Naive thymus-derived CD4-positive, alpha-beta T cell (primary cell): ENCODE data around the gene JPH3. TPM values are rescaled to one million over a fixed set of nuclear protein-coding genes. Genes with fewer than 3 reads are reported as not detected.

Source experiments
- ATAC-seq: fragments of 150-1000 bp; cut with Tn5 transposase; 2 replicates; pipeline ENCODE4 v1.10.0; 2021; ENCODE audit warnings: mild to moderate bottlenecking, moderate library complexity
- CTCF ChIA-PET: fragments of 350-600 bp; sonication (Branson Sonifier 250); formaldehyde crosslinking; loops from one replicate; lab custom pipeline; 2021; ENCODE audit warnings: antibody characterized with exemption; lab: Charles Lee
- POLR2A ChIA-PET: fragments of 350-600 bp; sonication (Branson Sonifier 250); formaldehyde crosslinking; loops from one replicate; lab custom pipeline; 2021; ENCODE audit warnings: antibody characterized with exemption, inconsistent platforms; lab: Charles Lee
- DNase-seq, 9 donors: peaks; one replicate each; pipeline versions ENCODE4 v3.0.0 to v3.0.0-alpha.2; 2020 to 2022; ENCODE audit warnings: mixed read lengths in 1 of 9
- H3K27ac ChIP-seq: one replicate; pipeline ENCODE4 v1.7.0; 2013; ENCODE audit warnings: mild to moderate bottlenecking, low read depth, low read length, moderate library complexity
- H3K27me3 ChIP-seq, 2 donors: one replicate each; pipeline ENCODE4 v1.7.0; 2013; ENCODE audit warnings: low read length in 2 of 2, mild to moderate bottlenecking in 2 of 2, moderate library complexity in 2 of 2; ENCODE audit not compliant: control insufficient read depth in 2 of 2, insufficient read depth in 2 of 2
- H3K36me3 ChIP-seq, 3 experiments: 1 replicate in 2 of 3; 2 replicates in 1 of 3; pipeline ENCODE4 v1.7.0; 2013; ENCODE audit warnings: low read length in 3 of 3, mild to moderate bottlenecking in 3 of 3, moderate library complexity in 1 of 3; ENCODE audit not compliant: insufficient read depth in 3 of 3, control insufficient read depth in 2 of 3
- H3K4me1 ChIP-seq, 2 donors: one replicate each; pipeline ENCODE4 v1.7.0; 2013; ENCODE audit warnings: low read length in 2 of 2, mild to moderate bottlenecking in 2 of 2, moderate library complexity in 1 of 2; ENCODE audit not compliant: control insufficient read depth in 2 of 2, insufficient read depth in 2 of 2
- H3K4me3 ChIP-seq: 2 replicates; pipeline ENCODE4 v1.7.0; 2013; ENCODE audit warnings: mild to moderate bottlenecking, low read length
- H3K9me3 ChIP-seq, 3 experiments: 1 replicate in 2 of 3; 2 replicates in 1 of 3; pipeline ENCODE4 v1.7.0; 2013; ENCODE audit warnings: low read length in 3 of 3; ENCODE audit not compliant: control insufficient read depth in 2 of 3
- H3K27ac Mint-ChIP-seq, 9 donors: one replicate each; pipeline ENCODE4 v1.8.0; 2020 to 2022; ENCODE audit warnings: mixed read lengths in 9 of 9, mild to moderate bottlenecking in 8 of 9, moderate library complexity in 5 of 9, inconsistent platforms in 2 of 9
- H3K27me3 Mint-ChIP-seq, 5 donors: one replicate each; pipeline ENCODE4 v1.8.0; 2021 to 2022; ENCODE audit warnings: mixed read lengths in 5 of 5, mild to moderate bottlenecking in 1 of 5
- H3K36me3 Mint-ChIP-seq, 5 donors: one replicate each; pipeline ENCODE4 v1.8.0; 2020 to 2022; ENCODE audit warnings: mixed read lengths in 5 of 5, mild to moderate bottlenecking in 3 of 5, inconsistent platforms in 1 of 5
- H3K4me1 Mint-ChIP-seq, 7 donors: one replicate each; pipeline ENCODE4 v1.8.0; 2020 to 2022; ENCODE audit warnings: mixed read lengths in 7 of 7, mild to moderate bottlenecking in 3 of 7, inconsistent platforms in 1 of 7
- H3K4me3 Mint-ChIP-seq, 10 donors: one replicate each; pipeline ENCODE4 v1.8.0; 2020 to 2022; ENCODE audit warnings: mild to moderate bottlenecking in 10 of 10, mixed read lengths in 10 of 10, moderate library complexity in 6 of 10, inconsistent platforms in 2 of 10
- H3K9me3 Mint-ChIP-seq, 11 donors: one replicate each; pipeline ENCODE4 v1.8.0; 2020 to 2022; ENCODE audit warnings: mixed read lengths in 11 of 11, mild to moderate bottlenecking in 4 of 11, inconsistent platforms in 1 of 11, moderate library complexity in 1 of 11
- intact Hi-C, 2 donors: fragments of 100-400 bp; cut with micrococcal nuclease; formaldehyde crosslinking; loops; one replicate each; pipeline ENCODE4 v1.15.1; 2023
- polyA plus RNA-seq, 2 donors: library from polyadenylated mRNA; unstranded; fragments of 300-500 nt; fragmentation: Illumina TruSeq; gene quantifications; one replicate each; pipeline ENCODE4 v1.2.3, GENCODE V29; 2021
- total RNA-seq, 6 experiments: library from RNA in 5 of 6; stranded (reverse) in 5 of 6; gene quantifications; 1 replicate in 5 of 6; 2 replicates in 1 of 6; pipeline ENCODE4 v1.2.3 and lab custom pipeline; 2021 to 2026

Gene JPH3
- total and polyA plus RNA-seq, 7 experiments from 2014 or later, result not detected

- H3K27me3 Mint-ChIP-seq, result no peaks in the 10 kb centered on the region
- Histone ChIP-seq H3K4me3 (no peak overlapping the region), H3K27ac (no peak overlapping the region), H3K4me1 (no peaks in the 10 kb centered on the region), H3K36me3 (peaks cover under 1 to 71% (median 4%) of the 10 kb centered on the region in 3 experiments), H3K27me3 (no peaks in the 10 kb centered on the region), H3K9me3 (no peaks in the 10 kb centered on the region)
- ATAC-seq, result no peak
- intact Hi-C loops, result no loop called here
- peak overlapping the region in 1 of 10 donors; percentile 29 for H3K4me3 Mint-ChIP-seq
- peak overlapping the region in 1 of 9 donors; percentile 44 for H3K27ac Mint-ChIP-seq
- ChIA-PET CTCF (no interaction called here), POLR2A (no interaction called here)
- H3K4me1 Mint-ChIP-seq, result peaks cover 7 to 25% (median 10%) of the 10 kb centered on the region in 7 donors
- DNase-seq, result no peak
- H3K36me3 Mint-ChIP-seq, result peaks cover 5 to 33% (median 12%) of the 10 kb centered on the region in 5 donors
- H3K9me3 Mint-ChIP-seq, result peaks cover 0 to 2% (median 0%) of the 10 kb centered on the region in 11 donors
These were observed 138.1 kb downstream of the JPH3 start for GRCh38 chr16:87740441-87740840.

- H3K27ac Mint-ChIP-seq, result peak overlapping the region in 1 of 9 donors; percentile 44
These were observed 138.7 kb downstream of the JPH3 start for GRCh38 chr16:87740909-87741424.

GRCh38 chr16:87741700-87742415 is 139.6 kb downstream of the JPH3 start:
- CTCF ChIA-PET, result interaction anchor here (0.5 kb wide), 1 partner anchor 1669 kb away, joined by 4 read pairs; no protein-coding TSS in a partner anchor
- Histone ChIP-seq H3K27me3 (no peaks in the 10 kb centered on the region), H3K4me3 (no peak overlapping the region), H3K36me3 (peaks cover 11 to 72% (median 13%) of the 10 kb centered on the region in 3 experiments), H3K4me1 (no peaks in the 10 kb centered on the region), H3K9me3 (no peaks in the 10 kb centered on the region), H3K27ac (no peak overlapping the region)
- H3K27me3 Mint-ChIP-seq, result no peaks in the 10 kb centered on the region
- peak overlapping the region in 3 of 9 donors; percentile 38 to 61 (median 45) for H3K27ac Mint-ChIP-seq
- POLR2A ChIA-PET, result interaction anchor here (0.6 kb wide), 1 partner anchor 16 kb away, joined by 4 read pairs; no protein-coding TSS in a partner anchor
- H3K4me1 Mint-ChIP-seq, result peaks cover 4 to 22% (median 15%) of the 10 kb centered on the region in 7 donors
- H3K9me3 Mint-ChIP-seq, result peaks cover 0 to 2% (median 0%) of the 10 kb centered on the region in 11 donors
- peaks cover 9 to 28% (median 15%) of the 10 kb centered on the region in 5 donors for H3K36me3 Mint-ChIP-seq
- intact Hi-C loops, result no loop called here
- ATAC-seq, result no peak
- DNase-seq, result no peak
- no peak overlapping the region for H3K4me3 Mint-ChIP-seq

More at GRCh38 chr16:87740909-87741424, 138.7 kb downstream of the JPH3 start:
- ATAC-seq (no peak), DNase-seq (no peak)
- ChIA-PET POLR2A (no interaction called here), CTCF (no interaction called here)
- H3K36me3 ChIP-seq, result peaks cover 4 to 71% (median 6%) of the 10 kb centered on the region in 3 experiments
- H3K4me1 ChIP-seq, result no peaks in the 10 kb centered on the region
- intact Hi-C loops, result no loop called here
- no peaks in the 10 kb centered on the region for H3K27me3 ChIP-seq
- no peaks in the 10 kb centered on the region for H3K27me3 Mint-ChIP-seq
- peaks cover 6 to 20% (median 13%) of the 10 kb centered on the region in 7 donors for H3K4me1 Mint-ChIP-seq
- H3K4me3 ChIP-seq, result no peak overlapping the region
- H3K27ac ChIP-seq, result no peak overlapping the region
- H3K36me3 Mint-ChIP-seq, result peaks cover 7 to 32% (median 12%) of the 10 kb centered on the region in 5 donors
- peak overlapping the region in 1 of 10 donors; percentile 29 for H3K4me3 Mint-ChIP-seq
- no peaks in the 10 kb centered on the region for H3K9me3 ChIP-seq
- H3K9me3 Mint-ChIP-seq, result peaks cover 0 to 2% (median 0%) of the 10 kb centered on the region in 11 donors

- Mint-ChIP-seq H3K9me3 (peaks cover 0 to 2% (median 0%) of the 10 kb centered on the region in 11 donors), H3K4me1 (peaks cover 4 to 22% (median 15%) of the 10 kb centered on the region in 7 donors), H3K27me3 (no peaks in the 10 kb centered on the region), H3K4me3 (no peak overlapping the region), H3K36me3 (peaks cover 12 to 31% (median 15%) of the 10 kb centered on the region in 5 donors), H3K27ac (peak overlapping the region in 1 of 9 donors; percentile 45)
- H3K9me3 ChIP-seq, result no peaks in the 10 kb centered on the region
- H3K4me1 ChIP-seq, result no peaks in the 10 kb centered on the region
- H3K27me3 ChIP-seq, result no peaks in the 10 kb centered on the region
- H3K4me3 ChIP-seq, result no peak overlapping the region
- CTCF ChIA-PET, result no interaction called here
- ATAC-seq, result no peak
- peaks cover 11 to 72% (median 22%) of the 10 kb centered on the region in 3 experiments for H3K36me3 ChIP-seq
- intact Hi-C loops, result no loop called here
- no peak overlapping the region for H3K27ac ChIP-seq
- DNase-seq, result no peak
- POLR2A ChIA-PET, result no interaction called here
These were observed 140.6 kb downstream of the JPH3 start for GRCh38 chr16:87742781-87743490.

- peaks cover 0 to under 1% (median 0%) of the 10 kb centered on the region in 11 donors for H3K9me3 Mint-ChIP-seq
- no peak overlapping the region for H3K4me3 Mint-ChIP-seq
- ChIA-PET POLR2A (interaction anchor here (0.6 to 0.7 kb wide), 3 partner anchors 17 to 169 kb away, joined by 4 to 5 read pairs (median 5); no protein-coding TSS in a partner anchor), CTCF (interaction anchor here (0.6 kb wide), 1 partner anchor 111 kb away, joined by 3 read pairs; no protein-coding TSS in a partner anchor)
- Histone ChIP-seq H3K36me3 (peaks cover 15 to 81% (median 29%) of the 10 kb centered on the region in 3 experiments), H3K4me1 (no peaks in the 10 kb centered on the region), H3K4me3 (no peak overlapping the region), H3K9me3 (no peaks in the 10 kb centered on the region), H3K27me3 (no peaks in the 10 kb centered on the region), H3K27ac (no peak overlapping the region)
- H3K27me3 Mint-ChIP-seq, result no peaks in the 10 kb centered on the region
- H3K4me1 Mint-ChIP-seq, result peaks cover 4 to 22% (median 17%) of the 10 kb centered on the region in 7 donors
- intact Hi-C loops, result no loop called here
- no peak for DNase-seq
- H3K36me3 Mint-ChIP-seq, result peaks cover 14 to 44% (median 18%) of the 10 kb centered on the region in 5 donors
- no peak for ATAC-seq
- H3K27ac Mint-ChIP-seq, result peak overlapping the region in 1 of 9 donors; percentile 20
These were observed 142.6 kb downstream of the JPH3 start for GRCh38 chr16:87744750-87745514.

GRCh38 chr16:87746178-87746577 is 143.9 kb downstream of the JPH3 start:
- no peaks in the 10 kb centered on the region for H3K9me3 Mint-ChIP-seq
- intact Hi-C loops, result no loop called here
- Histone ChIP-seq H3K4me1 (no peaks in the 10 kb centered on the region), H3K9me3 (no peaks in the 10 kb centered on the region), H3K36me3 (peaks cover 18 to 81% (median 29%) of the 10 kb centered on the region in 3 experiments), H3K27me3 (no peaks in the 10 kb centered on the region), H3K4me3 (no peak overlapping the region), H3K27ac (no peak overlapping the region)
- H3K4me3 Mint-ChIP-seq, result peak overlapping the region in 1 of 10 donors; percentile 21
- H3K4me1 Mint-ChIP-seq, result peaks cover 0 to 17% (median 12%) of the 10 kb centered on the region in 7 donors
- ATAC-seq (no peak), DNase-seq (no peak)
- peaks cover 15 to 45% (median 19%) of the 10 kb centered on the region in 5 donors for H3K36me3 Mint-ChIP-seq
- peak overlapping the region in 1 of 9 donors; percentile 12 for H3K27ac Mint-ChIP-seq
- POLR2A ChIA-PET, result no interaction called here
- no peaks in the 10 kb centered on the region for H3K27me3 Mint-ChIP-seq
- CTCF ChIA-PET, result no interaction called here
